ENCODE results near the gene LYRM4. TPM values are rescaled to one million over a fixed set of nuclear protein-coding genes. Genes with fewer than 3 reads are reported as not detected.
"Not testable (repeated sequence)": the region's sequence is repeated elsewhere in the genome, so short reads cannot be mapped to it uniquely, and the experiment has no call there.

Gene LYRM4
- total RNA-seq, 1 experiment from 2014 or later, result 16.5 TPM

GRCh38 chr6:5121479-5121878 is 139.3 kb downstream of the LYRM4 start:
- CTCF ChIA-PET, result no interaction called here
- intact Hi-C loops (cut with micrococcal nuclease; ENCODE audit: unreplicated experiment), result no loop called here
- no peak overlapping the region for H3K27ac Mint-ChIP-seq (ENCODE audit: unreplicated experiment)
- DNase-seq, result no peak
- H3K4me3 Mint-ChIP-seq (ENCODE audit: low read depth, unreplicated experiment), result no peak overlapping the region
- H3K4me1 Mint-ChIP-seq (ENCODE audit: low read depth, unreplicated experiment), result no peaks in the 10 kb centered on the region
- no peaks in the 10 kb centered on the region for H3K9me3 Mint-ChIP-seq (ENCODE audit: low read depth, unreplicated experiment)
- TF ChIP-seq, protein P1, sequence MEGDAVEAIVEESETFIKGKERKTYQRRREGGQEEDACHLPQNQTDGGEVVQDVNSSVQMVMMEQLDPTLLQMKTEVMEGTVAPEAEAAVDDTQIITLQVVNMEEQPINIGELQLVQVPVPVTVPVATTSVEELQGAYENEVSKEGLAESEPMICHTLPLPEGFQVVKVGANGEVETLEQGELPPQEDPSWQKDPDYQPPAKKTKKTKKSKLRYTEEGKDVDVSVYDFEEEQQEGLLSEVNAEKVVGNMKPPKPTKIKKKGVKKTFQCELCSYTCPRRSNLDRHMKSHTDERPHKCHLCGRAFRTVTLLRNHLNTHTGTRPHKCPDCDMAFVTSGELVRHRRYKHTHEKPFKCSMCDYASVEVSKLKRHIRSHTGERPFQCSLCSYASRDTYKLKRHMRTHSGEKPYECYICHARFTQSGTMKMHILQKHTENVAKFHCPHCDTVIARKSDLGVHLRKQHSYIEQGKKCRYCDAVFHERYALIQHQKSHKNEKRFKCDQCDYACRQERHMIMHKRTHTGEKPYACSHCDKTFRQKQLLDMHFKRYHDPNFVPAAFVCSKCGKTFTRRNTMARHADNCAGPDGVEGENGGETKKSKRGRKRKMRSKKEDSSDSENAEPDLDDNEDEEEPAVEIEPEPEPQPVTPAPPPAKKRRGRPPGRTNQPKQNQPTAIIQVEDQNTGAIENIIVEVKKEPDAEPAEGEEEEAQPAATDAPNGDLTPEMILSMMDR (IDR thresholded peaks at IDR 0.05; ENCODE audit: unreplicated experiment), result no peak
- H3K27me3 Mint-ChIP-seq (ENCODE audit: unreplicated experiment), result no peaks in the 10 kb centered on the region
- no TSS peak for BruUV-seq (replicated peaks)
- H3K36me3 Mint-ChIP-seq (ENCODE audit: insufficient read depth, unreplicated experiment), result no peaks in the 10 kb centered on the region

- H3K4me3 Mint-ChIP-seq (ENCODE audit: low read depth, unreplicated experiment); DNase-seq; H3K27me3 Mint-ChIP-seq (ENCODE audit: unreplicated experiment); BruUV-seq (replicated peaks); CTCF ChIA-PET; H3K27ac Mint-ChIP-seq (ENCODE audit: unreplicated experiment); H3K9me3 Mint-ChIP-seq (ENCODE audit: low read depth, unreplicated experiment); intact Hi-C loops (cut with micrococcal nuclease; ENCODE audit: unreplicated experiment); H3K4me1 Mint-ChIP-seq (ENCODE audit: low read depth, unreplicated experiment); H3K36me3 Mint-ChIP-seq (ENCODE audit: insufficient read depth, unreplicated experiment): not testable (repeated sequence)
Measured at GRCh38 chr6:5120543-5120942, 140.2 kb downstream of the LYRM4 start.

GRCh38 chr6:5120011-5120410 is 140.7 kb downstream of the LYRM4 start:
- intact Hi-C loops (cut with micrococcal nuclease; ENCODE audit: unreplicated experiment), result no loop called here
- H3K9me3 Mint-ChIP-seq (ENCODE audit: low read depth, unreplicated experiment), result no peaks in the 10 kb centered on the region
- DNase-seq, result no peak

DNA sequence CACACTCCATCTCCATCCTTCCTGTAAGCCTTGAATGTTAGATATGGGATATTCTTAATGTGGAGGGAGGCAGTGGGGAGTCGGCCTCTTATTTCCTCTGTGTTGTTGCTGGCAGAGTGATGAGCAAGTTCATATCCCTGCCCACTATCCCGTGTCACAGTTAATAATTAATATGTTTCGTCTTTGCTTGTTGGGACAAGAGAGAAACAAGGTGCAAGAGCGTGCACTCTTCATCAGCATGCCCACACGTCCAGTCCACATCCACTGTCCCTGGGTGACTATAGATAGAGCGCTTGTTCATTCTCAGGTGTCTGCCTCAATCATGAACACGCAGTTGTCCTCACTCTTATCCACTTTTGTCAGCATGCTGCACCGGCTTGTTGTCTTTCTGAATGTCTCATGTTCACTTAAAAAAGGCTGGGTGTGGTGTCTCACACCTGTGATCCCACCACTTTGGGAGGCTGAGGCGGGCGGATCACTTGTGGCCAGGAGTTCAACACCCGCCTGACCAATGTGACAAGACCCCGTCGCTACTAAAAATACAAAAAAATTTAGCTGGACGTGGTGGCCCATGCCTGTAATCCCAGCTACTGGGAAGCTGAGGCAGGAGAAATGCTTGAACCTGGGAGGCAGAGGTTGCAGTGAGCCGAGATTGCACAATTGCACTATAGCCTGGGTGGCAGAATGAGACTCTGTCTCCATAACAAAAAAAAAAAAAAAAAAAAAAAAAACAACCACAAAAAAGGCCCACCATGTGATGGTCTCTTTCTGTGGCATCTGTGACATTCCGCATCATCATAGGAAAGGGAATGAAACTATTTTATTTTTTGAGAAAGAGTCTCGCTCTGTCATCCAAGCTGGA is 141.4 kb downstream of the LYRM4 start:
- no TSS peak for BruUV-seq (replicated peaks)
- H3K27me3 Mint-ChIP-seq (ENCODE audit: unreplicated experiment), result no peaks in the 10 kb centered on the region
- H3K27ac Mint-ChIP-seq (ENCODE audit: unreplicated experiment), result no peak overlapping the region
- no peaks in the 10 kb centered on the region for H3K36me3 Mint-ChIP-seq (ENCODE audit: insufficient read depth, unreplicated experiment)
- no peak for DNase-seq
- CTCF ChIA-PET, result no interaction called here
- no peak overlapping the region for H3K4me3 Mint-ChIP-seq (ENCODE audit: low read depth, unreplicated experiment)
- TF ChIP-seq, protein P1 (IDR thresholded peaks at IDR 0.05; ENCODE audit: unreplicated experiment), result no peak
- no peaks in the 10 kb centered on the region for H3K9me3 Mint-ChIP-seq (ENCODE audit: low read depth, unreplicated experiment)
- intact Hi-C loops (cut with micrococcal nuclease; ENCODE audit: unreplicated experiment), result no loop called here
- H3K4me1 Mint-ChIP-seq (ENCODE audit: low read depth, unreplicated experiment), result no peaks in the 10 kb centered on the region

More at GRCh38 chr6:5120011-5120410, 140.7 kb downstream of the LYRM4 start:
- no peaks in the 10 kb centered on the region for H3K36me3 Mint-ChIP-seq (ENCODE audit: insufficient read depth, unreplicated experiment)
- no peaks in the 10 kb centered on the region for H3K27me3 Mint-ChIP-seq (ENCODE audit: unreplicated experiment)
- BruUV-seq (replicated peaks), result no TSS peak
- no peaks in the 10 kb centered on the region for H3K4me1 Mint-ChIP-seq (ENCODE audit: low read depth, unreplicated experiment)
- CTCF ChIA-PET, result no interaction called here
- no peak overlapping the region for H3K27ac Mint-ChIP-seq (ENCODE audit: unreplicated experiment)
- TF ChIP-seq, protein P1 (IDR thresholded peaks at IDR 0.05; ENCODE audit: unreplicated experiment), result no peak
- H3K4me3 Mint-ChIP-seq (ENCODE audit: low read depth, unreplicated experiment), result no peak overlapping the region

Measured in Calu3 (cell line).